HEK293 (cell line): ENCODE data around the gene CNOT6L.

Source experiments
- MYNN ChIP-seq: fragments of 450-650 bp; formaldehyde crosslinking; IDR thresholded peaks from 2 replicates; pipeline ENCODE4 v1.5.1; 2016; ENCODE audit warnings: missing biosample characterization, missing genetic modification characterization, borderline replicate concordance
- ZBTB11 ChIP-seq: fragments of 450-650 bp; formaldehyde crosslinking; conservative IDR thresholded peaks from 2 replicates; pipeline ENCODE4 v1.5.1; 2016; ENCODE audit warnings: low read depth, missing biosample characterization, missing genetic modification characterization
- ZNF449 ChIP-seq: fragments of 450-650 bp; formaldehyde crosslinking; IDR thresholded peaks from 2 replicates; pipeline ENCODE4 v1.5.1; 2017; ENCODE audit warnings: missing biosample characterization, mild to moderate bottlenecking, missing genetic modification characterization, moderate library complexity
- ZNF629 ChIP-seq: fragments of 450-650 bp; formaldehyde crosslinking; IDR thresholded peaks from 2 replicates; pipeline ENCODE4 v1.5.1; 2017; ENCODE audit warnings: missing biosample characterization, missing genetic modification characterization
- TF ChIP-seq, protein P1 (sequence below): fragments of 450-650 bp; formaldehyde crosslinking; IDR thresholded peaks from 2 replicates; pipeline ENCODE4 v1.5.1; 2016; ENCODE audit warnings: missing biosample characterization, missing genetic modification characterization

DNA sequence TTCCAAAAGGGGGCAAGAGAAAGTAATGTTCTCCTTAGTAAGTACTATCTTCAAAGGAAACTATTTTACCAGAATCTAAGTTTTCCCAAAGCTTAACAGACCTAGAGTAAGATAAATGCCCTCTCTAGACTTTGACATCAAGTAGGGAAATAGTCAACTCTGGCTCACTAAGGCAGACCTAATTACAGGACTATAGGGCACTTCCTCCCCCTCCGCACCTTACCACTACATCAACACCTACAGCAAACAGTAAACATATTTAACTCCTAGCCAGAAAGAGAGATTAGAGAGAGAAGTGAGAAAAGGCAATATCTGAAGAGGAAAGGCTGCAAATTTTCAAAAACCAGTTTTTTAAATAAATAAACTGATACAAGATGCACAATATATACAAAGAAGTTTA is 60.4 kb downstream of the CNOT6L start:
- TF ChIP-seq, protein P1, sequence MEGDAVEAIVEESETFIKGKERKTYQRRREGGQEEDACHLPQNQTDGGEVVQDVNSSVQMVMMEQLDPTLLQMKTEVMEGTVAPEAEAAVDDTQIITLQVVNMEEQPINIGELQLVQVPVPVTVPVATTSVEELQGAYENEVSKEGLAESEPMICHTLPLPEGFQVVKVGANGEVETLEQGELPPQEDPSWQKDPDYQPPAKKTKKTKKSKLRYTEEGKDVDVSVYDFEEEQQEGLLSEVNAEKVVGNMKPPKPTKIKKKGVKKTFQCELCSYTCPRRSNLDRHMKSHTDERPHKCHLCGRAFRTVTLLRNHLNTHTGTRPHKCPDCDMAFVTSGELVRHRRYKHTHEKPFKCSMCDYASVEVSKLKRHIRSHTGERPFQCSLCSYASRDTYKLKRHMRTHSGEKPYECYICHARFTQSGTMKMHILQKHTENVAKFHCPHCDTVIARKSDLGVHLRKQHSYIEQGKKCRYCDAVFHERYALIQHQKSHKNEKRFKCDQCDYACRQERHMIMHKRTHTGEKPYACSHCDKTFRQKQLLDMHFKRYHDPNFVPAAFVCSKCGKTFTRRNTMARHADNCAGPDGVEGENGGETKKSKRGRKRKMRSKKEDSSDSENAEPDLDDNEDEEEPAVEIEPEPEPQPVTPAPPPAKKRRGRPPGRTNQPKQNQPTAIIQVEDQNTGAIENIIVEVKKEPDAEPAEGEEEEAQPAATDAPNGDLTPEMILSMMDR = no peak
- TF ChIP-seq ZBTB11 (tag by site-specific recombination) (no peak), ZNF449 (tag by site-specific recombination) (no peak), ZNF629 (tag by site-specific recombination) (no peak), MYNN (tag by site-specific recombination) (no peak)
